Heart left ventricle (tissue), 13 donors: Measurements from ENCODE around the gene FAM20C.

Source experiments
- CTCF ChIP-seq, 12 donors: fragments of 200-600 bp; sonication (generic) in 4 of 12; IDR thresholded peaks; one replicate each; pipeline versions ENCODE4 v1.5.0 to v1.8.0; 2018 to 2022; ENCODE audit warnings: antibody characterized with exemption in 12 of 12, mild to moderate bottlenecking in 5 of 12
- POLR2A ChIP-seq, 2 donors: fragments of 450-650 bp; IDR thresholded peaks; one replicate each; pipeline ENCODE4 v1.6.1; 2017; ENCODE audit warnings: antibody characterized with exemption in 2 of 2, mild to moderate bottlenecking in 2 of 2, moderate library complexity in 2 of 2
- donor health status: ischemic (EF 13 %, LVEDD 7.1; RV severe dilation, severe dysfunction).
- donor health status: DM: no; HTN: yes; CAD: no.
- donor health status: DM: no; HTN: no; CAD: no.
- donor health status: ischemic (EF 25% LVEDD 6.9; RV normal size, moderate dysfunction).
- donor health status: ischemic (EF 25% LVEDD 5.7; RV mildly dilated, moderate dysfunction).
- donor health status: ischemic (EF 35%, LVEDD 5.7; RV mildly dilated, moderate dysfunction).
- donor health status: nonischemic (EF 11% LVEDD 7.7; RV severe dilation, severe dysfunction).
- donor health status: DM: yes; HTN: yes; CAD: no.
- donor health status: PGD.
- donor health status: ischemic (EF 29% LVEDD 5.4; RV normal size, mild dysfunction).
- donor health status: nonischemic (EF 23%, LVEDD 6.1; RV moderate dilation, normal function).

GRCh38 chr7:163971-164881, 28.1 kb upstream of the FAM20C start:
- TF ChIP-seq POLR2A (IDR thresholded peaks at IDR 0.05) (no peak), CTCF (IDR thresholded peaks at IDR 0.05) (no peak)
